GM18520 (cell line): ENCODE results near the gene GRIA3.
A peak's percentile ranks its signal among the peaks of the same experiment; 100 is the strongest.

Source experiments
- ATAC-seq: cut with Tn5 transposase; IDR thresholded peaks from one replicate; pipeline ENCODE4 v1.9.1; 2021; ENCODE audit not compliant: unreplicated experiment

Gene GRIA3

DNA sequence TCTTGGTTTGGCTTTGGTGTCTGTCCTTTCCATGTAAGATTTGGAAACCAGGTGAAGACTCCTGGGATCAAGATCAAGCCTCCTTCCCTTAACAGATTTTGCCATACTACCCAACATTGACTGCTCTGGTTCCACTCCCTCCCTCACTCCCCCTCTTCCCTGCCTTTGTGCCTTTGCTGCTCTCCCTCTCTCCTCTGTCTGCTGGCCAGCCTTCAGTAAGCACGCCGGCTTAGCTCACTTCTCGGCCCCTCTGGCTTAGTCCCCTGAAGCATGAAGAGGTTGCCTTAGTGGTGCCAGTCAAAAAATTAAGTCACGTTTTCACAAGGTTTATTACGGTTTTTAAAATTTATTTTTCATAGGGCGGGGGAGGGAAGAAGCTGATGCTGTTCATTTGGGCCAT lies 6.0 kb downstream of the GRIA3 start:
- no peak for ATAC-seq

GRCh38 chrX:123193101-123193500 lies 9.0 kb downstream of the GRIA3 start:
- no peak for ATAC-seq

DNA sequence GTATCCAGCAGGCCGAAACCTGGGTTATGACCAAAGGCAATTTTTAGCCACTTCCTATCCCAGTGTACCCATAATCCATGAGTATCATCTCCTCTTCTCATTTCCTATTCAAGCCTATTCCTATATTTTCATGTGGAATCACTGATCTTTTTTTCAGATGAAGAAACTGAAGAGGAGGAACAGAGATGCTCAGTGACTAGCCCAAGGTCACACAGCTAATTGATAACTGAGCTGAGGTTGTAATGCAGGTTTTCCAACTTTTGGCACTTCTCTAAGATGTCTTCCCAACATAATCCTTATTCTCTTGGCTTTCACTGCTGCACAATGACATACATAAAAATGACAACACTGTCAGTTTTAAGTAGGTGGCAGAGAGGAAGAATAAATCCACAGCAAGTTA lies 15.3 kb downstream of the GRIA3 start:
- ATAC-seq, result no peak

DNA sequence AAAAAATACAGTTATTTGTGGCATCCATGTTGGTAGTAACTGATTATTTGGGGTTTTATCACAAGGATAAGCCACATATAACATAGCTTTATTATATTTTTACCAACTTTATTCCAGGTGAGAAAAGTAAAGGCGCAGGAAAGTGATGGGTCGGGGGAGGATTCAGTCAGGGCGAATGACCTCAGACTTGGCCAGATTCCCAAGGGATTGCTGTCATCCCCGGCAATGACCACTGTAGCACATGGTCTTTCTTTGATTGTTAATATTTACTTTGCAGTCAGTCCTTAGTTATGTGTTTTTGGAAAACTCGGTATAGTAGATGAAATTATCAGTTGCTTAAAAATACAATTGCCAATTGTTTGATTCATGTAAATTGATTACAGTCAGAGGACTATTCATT lies 17.6 kb downstream of the GRIA3 start:
- no peak for ATAC-seq

DNA sequence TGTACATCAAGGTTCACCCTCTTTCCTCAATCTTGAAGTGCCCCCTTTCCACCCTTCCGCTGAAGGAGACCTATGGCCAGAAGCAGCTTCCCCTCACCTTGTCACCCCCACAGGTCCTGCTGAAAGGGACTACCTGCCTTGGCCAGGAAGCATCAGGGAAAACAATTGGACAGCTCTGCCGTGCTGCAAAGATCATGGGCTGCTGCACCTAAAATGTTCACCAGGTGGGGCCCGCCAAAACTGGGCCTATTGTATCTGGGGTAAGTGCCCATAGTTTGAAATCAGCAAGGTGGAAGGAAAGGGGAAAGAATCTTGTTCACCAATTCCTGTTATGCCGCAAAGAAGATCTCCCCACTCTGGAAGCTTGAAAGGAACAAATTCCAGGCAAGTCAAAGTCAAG lies 18.4 kb downstream of the GRIA3 start:
- no peak for ATAC-seq

DNA sequence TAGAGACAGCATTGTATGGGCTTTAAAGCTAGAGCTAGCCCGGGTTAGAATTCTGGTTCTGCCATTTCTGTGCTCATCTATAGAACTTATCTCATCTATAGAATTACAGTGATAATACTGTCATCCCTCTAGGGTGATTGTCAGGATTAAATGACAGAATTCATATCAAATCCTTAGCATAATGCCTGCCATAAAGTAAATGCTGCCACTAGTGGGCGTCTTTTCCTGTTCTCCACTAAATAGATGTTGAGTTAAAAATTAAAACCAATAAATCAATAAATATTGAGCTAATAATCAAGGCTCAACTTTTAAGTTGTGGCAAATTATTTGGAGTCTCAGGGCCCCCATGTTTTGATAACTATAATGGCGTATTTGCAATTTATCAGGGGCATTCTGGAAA lies 19.7 kb downstream of the GRIA3 start:
- ATAC-seq, result no peak

DNA sequence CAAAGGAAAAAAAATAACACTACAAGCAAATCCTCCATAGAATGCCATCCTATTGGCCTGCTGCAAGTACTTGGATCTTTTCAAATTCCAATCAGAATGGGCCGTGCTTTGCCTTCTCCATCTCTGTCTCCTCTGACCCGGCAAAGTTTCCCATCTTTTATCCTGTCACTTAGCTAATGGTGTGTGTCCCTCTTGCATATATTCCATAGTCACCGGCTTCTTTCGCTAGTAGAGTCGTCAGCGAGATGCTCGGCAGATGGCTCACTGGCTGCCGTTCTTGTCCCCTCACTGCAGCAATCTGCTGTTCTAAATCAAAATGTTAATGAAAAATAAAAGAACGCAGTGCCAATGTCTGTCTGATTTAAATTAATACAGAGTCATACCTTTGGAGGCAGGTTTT lies 22.1 kb downstream of the GRIA3 start:
- no peak for ATAC-seq

GRCh38 chrX:123210252-123210651 lies 26.2 kb downstream of the GRIA3 start:
- no peak for ATAC-seq

DNA sequence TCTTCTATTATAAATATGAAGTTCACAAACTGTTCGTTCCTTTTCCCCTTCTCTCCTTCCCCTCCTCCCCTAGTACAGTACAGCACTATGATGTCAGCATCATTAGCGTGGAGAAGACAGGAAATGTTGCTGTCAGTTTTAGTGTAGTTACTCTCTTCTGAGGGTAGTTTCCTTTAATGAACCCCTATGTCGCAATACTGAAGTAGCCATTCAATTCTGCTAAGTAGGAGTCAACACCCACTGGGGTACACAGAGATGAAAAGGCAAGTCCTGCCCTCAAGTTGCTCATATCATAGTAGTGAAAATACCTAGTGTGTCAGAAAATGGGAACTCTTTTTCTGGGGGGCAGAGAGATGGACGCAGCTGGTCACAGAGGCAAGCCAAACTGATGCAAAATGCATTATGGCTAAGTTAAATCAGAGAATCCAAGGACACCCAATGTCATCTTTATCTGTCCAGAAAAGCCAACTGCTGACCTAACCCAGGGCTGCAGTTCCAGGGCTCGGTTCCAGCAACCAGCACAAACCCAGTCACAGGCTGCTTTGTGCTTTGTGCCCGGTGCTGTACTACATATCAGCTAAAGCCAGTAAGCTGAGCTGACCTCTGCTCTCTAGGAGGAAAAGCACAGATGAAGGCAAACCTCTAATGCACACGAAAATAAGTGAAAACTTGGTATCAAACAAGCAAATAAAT lies 31.5 kb downstream of the GRIA3 start:
- no peak for ATAC-seq

DNA sequence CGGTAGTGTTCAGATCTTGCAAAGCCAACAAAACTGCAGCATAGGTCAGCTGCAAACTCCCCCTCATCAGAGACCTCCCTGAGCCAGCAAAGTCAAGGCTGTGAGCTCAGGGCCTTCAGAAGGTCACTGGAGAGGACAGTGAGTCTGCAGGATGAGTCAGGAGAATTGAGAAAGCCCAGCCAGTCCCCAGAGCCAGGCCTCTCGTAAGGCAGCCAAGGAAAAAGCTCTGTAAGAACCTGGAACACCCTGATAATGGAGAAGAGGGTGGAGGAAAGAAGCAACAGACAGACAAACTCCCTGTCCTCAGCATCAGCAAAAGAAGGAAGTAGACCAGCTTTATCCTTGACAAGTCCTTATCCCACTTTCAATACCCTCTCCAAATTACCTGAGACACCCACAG lies 33.0 kb downstream of the GRIA3 start:
- ATAC-seq, result no peak

GRCh38 chrX:123217728-123218127 lies 33.6 kb downstream of the GRIA3 start:
- no peak for ATAC-seq

- no peak for ATAC-seq
Measured at GRCh38 chrX:123219916-123220315, 35.8 kb downstream of the GRIA3 start.

GRCh38 chrX:123222920-123223319 lies 38.8 kb downstream of the GRIA3 start:
- no peak for ATAC-seq

GRCh38 chrX:123223409-123223808 lies 39.3 kb downstream of the GRIA3 start:
- ATAC-seq, result no peak

DNA sequence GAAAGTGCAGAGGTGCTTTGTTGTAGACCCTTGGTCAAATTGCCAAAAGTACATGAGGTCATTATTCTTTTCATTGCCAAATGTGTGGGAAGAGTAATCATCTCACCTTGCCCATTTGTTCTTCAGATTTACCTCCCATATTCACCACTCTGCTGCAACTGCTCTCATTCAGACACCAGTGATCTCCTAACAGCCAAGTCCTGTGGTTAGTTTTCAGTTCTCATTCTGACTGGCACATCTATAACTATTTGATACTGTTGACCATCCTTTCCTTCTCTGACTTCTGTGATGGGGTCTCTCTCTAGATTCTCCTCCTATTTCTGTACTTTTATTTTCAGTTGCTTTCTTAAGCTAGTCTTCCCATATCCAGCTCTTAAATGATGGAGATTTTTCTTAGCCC lies 39.8 kb downstream of the GRIA3 start:
- ATAC-seq, result peak; percentile 94

GRCh38 chrX:123230798-123231197 lies 46.7 kb downstream of the GRIA3 start:
- no peak for ATAC-seq

GRCh38 chrX:123236859-123237258 lies 52.8 kb downstream of the GRIA3 start:
- no peak for ATAC-seq

GRCh38 chrX:123237271-123237670 lies 53.2 kb downstream of the GRIA3 start:
- ATAC-seq, result no peak

DNA sequence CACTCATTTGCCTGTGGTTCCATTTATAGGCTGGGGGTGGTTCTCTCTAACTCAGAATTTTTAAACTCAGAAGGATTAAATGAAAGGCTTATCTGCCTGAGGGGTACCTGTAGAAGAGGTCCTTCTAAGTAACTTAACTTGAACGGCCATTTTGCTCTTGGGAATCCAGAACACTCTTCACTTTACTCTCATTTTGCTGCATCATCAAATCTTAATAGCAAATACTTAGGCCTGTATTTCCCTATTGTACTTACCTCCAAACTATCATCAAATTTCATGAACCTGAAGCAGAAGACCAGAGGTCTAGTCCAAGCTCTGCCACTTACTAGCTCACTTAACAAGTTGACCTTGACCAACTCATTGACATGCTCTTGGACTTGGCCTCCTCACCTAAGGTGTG lies 70.4 kb downstream of the GRIA3 start:
- ATAC-seq, result no peak

GRCh38 chrX:123256378-123256777 lies 72.3 kb downstream of the GRIA3 start:
- peak; percentile 86 for ATAC-seq

DNA sequence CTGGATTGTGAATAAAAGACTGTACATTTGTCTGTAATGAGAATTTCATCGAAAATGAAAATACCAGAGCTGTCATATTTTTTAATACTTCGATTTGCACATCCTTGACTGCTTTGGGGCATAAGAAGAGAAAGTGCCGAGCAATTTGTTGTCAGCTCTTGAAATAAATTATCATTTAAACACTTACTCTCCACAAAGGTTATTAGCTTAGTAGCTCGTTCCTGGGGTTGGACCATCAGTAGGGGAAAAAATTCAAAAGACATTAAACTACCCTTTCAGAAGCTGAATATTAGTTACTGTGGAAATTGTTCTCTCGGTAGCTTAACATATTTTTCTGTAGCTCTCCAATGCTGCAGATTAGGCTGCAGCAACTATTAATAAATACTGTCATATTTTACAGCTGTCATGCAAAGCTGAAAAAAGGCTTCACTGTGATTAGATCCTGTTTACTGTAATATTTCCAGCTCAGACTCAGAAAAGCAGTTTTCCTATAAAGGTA lies 76.9 kb downstream of the GRIA3 start:
- no peak for ATAC-seq

- ATAC-seq, result no peak
Measured at GRCh38 chrX:123263270-123263669, 79.2 kb downstream of the GRIA3 start.

DNA sequence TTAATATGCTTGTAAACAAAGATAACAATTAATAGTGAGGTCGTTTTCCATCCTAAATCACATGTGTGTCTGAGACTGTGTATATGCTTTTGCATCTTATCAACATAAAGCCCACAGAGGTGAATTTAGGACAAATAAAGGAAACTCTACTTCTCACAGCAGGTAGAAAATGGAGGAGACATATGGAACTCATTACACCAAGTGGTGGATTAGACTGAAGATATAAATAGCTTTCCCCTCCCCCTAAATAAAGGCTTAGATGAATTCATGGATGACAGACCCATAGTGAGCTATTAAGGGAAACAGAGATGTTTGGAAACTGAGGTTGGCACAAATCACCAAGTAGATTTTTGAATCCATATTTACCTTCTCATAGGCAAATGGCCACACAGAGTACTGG lies 79.7 kb downstream of the GRIA3 start:
- ATAC-seq, result no peak
